C4-2B (cell line): ENCODE measurements around the gene C14orf132.

Experiments used
- H3K27ac ChIP-seq: fragments of 450-650 bp; 2 replicates; pipeline ENCODE4 v1.5.1; 2017
- CTCF ChIP-seq: fragments of 450-650 bp; conservative IDR thresholded peaks from 2 replicates; pipeline ENCODE4 v1.5.1; 2017; ENCODE audit warnings: mild to moderate bottlenecking
- ZFX ChIP-seq: fragments of 450-650 bp; IDR thresholded peaks from 2 replicates; pipeline ENCODE4 v1.6.1; 2017

The C14orf132 gene

GRCh38 chr14:96092936-96093335 is 53.8 kb downstream of the C14orf132 start:
- TF ChIP-seq CTCF, result no peak
- no peak for TF ChIP-seq ZFX
- no peak overlapping the region for H3K27ac ChIP-seq

GRCh38 chr14:96094211-96094610 is 55.0 kb downstream of the C14orf132 start:
- TF ChIP-seq ZFX, result no peak
- TF ChIP-seq CTCF, result no peak
- no peak overlapping the region for H3K27ac ChIP-seq

- TF ChIP-seq ZFX (no peak), CTCF (no peak)
- H3K27ac ChIP-seq, result no peak overlapping the region
Observed at GRCh38 chr14:96094656-96095055, 55.5 kb downstream of the C14orf132 start.

- H3K27ac ChIP-seq, result no peak overlapping the region
- TF ChIP-seq CTCF (no peak), ZFX (no peak)
Observed at GRCh38 chr14:96095058-96095457, 55.9 kb downstream of the C14orf132 start.

GRCh38 chr14:96095581-96096476 is 56.7 kb downstream of the C14orf132 start:
- TF ChIP-seq ZFX, result no peak
- TF ChIP-seq CTCF, result no peak
- H3K27ac ChIP-seq, result no peak overlapping the region

GRCh38 chr14:96096639-96097610 is 57.8 kb downstream of the C14orf132 start:
- no peak overlapping the region for H3K27ac ChIP-seq
- no peak for TF ChIP-seq ZFX

- H3K27ac ChIP-seq, result no peak overlapping the region
- TF ChIP-seq ZFX (no peak), CTCF (no peak)
Observed at GRCh38 chr14:96097752-96098151, 58.6 kb downstream of the C14orf132 start.
